Right lobe of liver (tissue), 4 donors: ENCODE data around the gene GNPDA2.

Source experiments
- POLR2A ChIP-seq: fragments of 450-650 bp; IDR thresholded peaks from one replicate; pipeline ENCODE4 v1.6.1; 2017; ENCODE audit warnings: antibody characterized with exemption, mild to moderate bottlenecking
- TF ChIP-seq, protein P1 (sequence below), 4 donors: fragments of 200-600 bp in 3 of 4; fragments of 450-650 bp in 1 of 4; IDR thresholded peaks; one replicate each; pipeline versions ENCODE4 v1.5.1 to v1.8.0; 2016 to 2022; ENCODE audit warnings: antibody characterized with exemption in 4 of 4, mild to moderate bottlenecking in 2 of 4
- donor health status: DM: no; HTN: no; CAD: no.
- donor health status: DM: no; HTN: no; CAD: no.
- donor health status: DM: no; HTN: yes; CAD: no.

DNA sequence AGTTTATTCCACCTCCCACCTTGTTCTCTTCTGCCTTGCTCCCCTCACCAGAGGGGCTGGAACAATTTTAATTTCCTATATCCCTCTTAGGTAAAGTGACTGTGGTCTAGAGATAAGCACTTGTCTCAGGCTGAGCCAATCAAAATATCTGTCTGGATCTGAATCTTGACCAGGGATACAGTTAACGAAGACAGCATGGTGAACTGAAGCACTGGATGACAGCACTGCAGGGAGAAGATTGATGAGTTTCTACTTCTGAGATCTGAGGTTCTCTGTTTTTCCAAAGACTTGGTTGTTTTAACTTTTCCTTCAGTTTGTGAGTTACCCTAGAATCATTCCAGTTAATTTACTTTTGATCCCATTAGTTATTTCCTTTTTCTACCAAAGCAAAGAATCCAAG is 13.2 kb downstream of the GNPDA2 start:
- TF ChIP-seq, protein P1, sequence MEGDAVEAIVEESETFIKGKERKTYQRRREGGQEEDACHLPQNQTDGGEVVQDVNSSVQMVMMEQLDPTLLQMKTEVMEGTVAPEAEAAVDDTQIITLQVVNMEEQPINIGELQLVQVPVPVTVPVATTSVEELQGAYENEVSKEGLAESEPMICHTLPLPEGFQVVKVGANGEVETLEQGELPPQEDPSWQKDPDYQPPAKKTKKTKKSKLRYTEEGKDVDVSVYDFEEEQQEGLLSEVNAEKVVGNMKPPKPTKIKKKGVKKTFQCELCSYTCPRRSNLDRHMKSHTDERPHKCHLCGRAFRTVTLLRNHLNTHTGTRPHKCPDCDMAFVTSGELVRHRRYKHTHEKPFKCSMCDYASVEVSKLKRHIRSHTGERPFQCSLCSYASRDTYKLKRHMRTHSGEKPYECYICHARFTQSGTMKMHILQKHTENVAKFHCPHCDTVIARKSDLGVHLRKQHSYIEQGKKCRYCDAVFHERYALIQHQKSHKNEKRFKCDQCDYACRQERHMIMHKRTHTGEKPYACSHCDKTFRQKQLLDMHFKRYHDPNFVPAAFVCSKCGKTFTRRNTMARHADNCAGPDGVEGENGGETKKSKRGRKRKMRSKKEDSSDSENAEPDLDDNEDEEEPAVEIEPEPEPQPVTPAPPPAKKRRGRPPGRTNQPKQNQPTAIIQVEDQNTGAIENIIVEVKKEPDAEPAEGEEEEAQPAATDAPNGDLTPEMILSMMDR (IDR thresholded peaks at IDR 0.05), result no peak
- no peak for TF ChIP-seq POLR2A
